Gastrocnemius medialis (tissue), 4 donors: Measurements from ENCODE around the gene SEC16A.

ENCODE experiments used
- CTCF ChIP-seq, 5 experiments: fragments of 450-650 bp in 3 of 5; fragments of 200-600 bp in 2 of 5; sonication (generic) in 2 of 5; IDR thresholded peaks in 4 of 5; conservative IDR thresholded peaks in 1 of 5; 1 replicate in 4 of 5; 2 replicates in 1 of 5; pipeline ENCODE4 v1.5.1; 2016 to 2019; ENCODE audit warnings: antibody characterized with exemption in 5 of 5, mild to moderate bottlenecking in 3 of 5, moderate library complexity in 3 of 5
- POLR2A ChIP-seq, 2 donors: fragments of 450-650 bp; IDR thresholded peaks; one replicate each; pipeline ENCODE4 v1.6.1; 2017; ENCODE audit warnings: antibody characterized with exemption in 2 of 2, mild to moderate bottlenecking in 2 of 2, moderate library complexity in 2 of 2

- TF ChIP-seq CTCF (IDR thresholded peaks at IDR 0.05 in 4 of 5, conservative IDR thresholded peaks at IDR 0.05 in 1 of 5): no peak
- no peak for TF ChIP-seq POLR2A (IDR thresholded peaks at IDR 0.05)
Measured at GRCh38 chr9:136492978-136493522, 10.2 kb upstream of the SEC16A start.
